MCF 10A (cell line): ENCODE results near the gene MROH2A. TPM values are rescaled to one million over a fixed set of nuclear protein-coding genes. Genes with fewer than 3 reads are reported as not detected.

Experiments
- BruUV-seq: library from RNA; stranded (reverse); fragments of 400-500 nt; replicated peaks from 2 replicates; lab custom pipeline; 2021; lab: Mats Ljungman, UMichigan
- CTCF ChIA-PET: fragments of 300-600 bp; sonication (Branson Sonifier 250); formaldehyde crosslinking; extraction: SDS; loops from one replicate; lab custom pipeline; 2021; ENCODE audit warnings: antibody characterized with exemption, inconsistent platforms; lab: Yijun Ruan, JAX
- POLR2A ChIA-PET: fragments of 300-600, 350-650 bp; sonication (Branson Sonifier 250); formaldehyde crosslinking; extraction: SDS; loops from one replicate; lab custom pipeline; 2020; ENCODE audit warnings: antibody characterized with exemption, inconsistent platforms; lab: Yijun Ruan, JAX
- DNase-seq: peaks from one replicate; pipeline ENCODE4 v3.0.0-alpha.2; 2018; ENCODE audit not compliant: unreplicated experiment
- H3K27ac Mint-ChIP-seq: one replicate; pipeline ENCODE4 v1.8.0; 2022; ENCODE audit warnings: mild to moderate bottlenecking, low read depth, mixed read lengths; ENCODE audit not compliant: unreplicated experiment
- H3K27me3 Mint-ChIP-seq: one replicate; pipeline ENCODE4 v1.8.0; 2022; ENCODE audit warnings: mixed read lengths; ENCODE audit not compliant: insufficient read depth, unreplicated experiment
- H3K36me3 Mint-ChIP-seq: one replicate; pipeline ENCODE4 v1.8.0; 2022; ENCODE audit warnings: mild to moderate bottlenecking, moderate library complexity, mixed read lengths; ENCODE audit not compliant: insufficient read depth, unreplicated experiment
- H3K4me1 Mint-ChIP-seq: one replicate; pipeline ENCODE4 v1.8.0; 2022; ENCODE audit warnings: mixed read lengths; ENCODE audit not compliant: insufficient read depth, unreplicated experiment
- H3K4me3 Mint-ChIP-seq: one replicate; pipeline ENCODE4 v1.8.0; 2022; ENCODE audit warnings: mild to moderate bottlenecking, moderate library complexity, mixed read lengths; ENCODE audit not compliant: unreplicated experiment
- H3K9me3 Mint-ChIP-seq: one replicate; pipeline ENCODE4 v1.8.0; 2022; ENCODE audit warnings: mixed read lengths; ENCODE audit not compliant: unreplicated experiment
- intact Hi-C: fragments of 100-400 bp; cut with micrococcal nuclease; formaldehyde crosslinking; loops from 2 replicates; pipeline ENCODE4 v1.14.1; 2022
- total RNA-seq: library from RNA; stranded (reverse); gene quantifications from 2 replicates; pipeline ENCODE4 v1.2.3, GENCODE V29; 2022
- TF ChIP-seq, protein P1 (sequence below): fragments of 200-600 bp; IDR thresholded peaks from one replicate; pipeline ENCODE4 v1.8.0; 2022; ENCODE audit warnings: antibody characterized with exemption, mild to moderate bottlenecking; ENCODE audit not compliant: unreplicated experiment

MROH2A gene
- total RNA-seq, 1 experiment from 2014 or later: not detected

- ChIA-PET POLR2A (interaction anchor here (0.6 kb wide), 1 partner anchor 46 kb away, joined by 3 read pairs; no protein-coding TSS in a partner anchor), CTCF (interaction anchor here (0.9 kb wide), 1 partner anchor 12 kb away, joined by 3 read pairs; no protein-coding TSS in a partner anchor)
- Mint-ChIP-seq H3K27ac (peak overlapping the region; percentile 50), H3K4me3 (no peak overlapping the region), H3K27me3 (no peaks in the 10 kb centered on the region), H3K4me1 (peaks cover 5% of the 10 kb centered on the region), H3K9me3 (no peaks in the 10 kb centered on the region), H3K36me3 (peaks cover 24% of the 10 kb centered on the region)
- intact Hi-C loops: no loop called here
- no peak for DNase-seq
- TF ChIP-seq, protein P1, sequence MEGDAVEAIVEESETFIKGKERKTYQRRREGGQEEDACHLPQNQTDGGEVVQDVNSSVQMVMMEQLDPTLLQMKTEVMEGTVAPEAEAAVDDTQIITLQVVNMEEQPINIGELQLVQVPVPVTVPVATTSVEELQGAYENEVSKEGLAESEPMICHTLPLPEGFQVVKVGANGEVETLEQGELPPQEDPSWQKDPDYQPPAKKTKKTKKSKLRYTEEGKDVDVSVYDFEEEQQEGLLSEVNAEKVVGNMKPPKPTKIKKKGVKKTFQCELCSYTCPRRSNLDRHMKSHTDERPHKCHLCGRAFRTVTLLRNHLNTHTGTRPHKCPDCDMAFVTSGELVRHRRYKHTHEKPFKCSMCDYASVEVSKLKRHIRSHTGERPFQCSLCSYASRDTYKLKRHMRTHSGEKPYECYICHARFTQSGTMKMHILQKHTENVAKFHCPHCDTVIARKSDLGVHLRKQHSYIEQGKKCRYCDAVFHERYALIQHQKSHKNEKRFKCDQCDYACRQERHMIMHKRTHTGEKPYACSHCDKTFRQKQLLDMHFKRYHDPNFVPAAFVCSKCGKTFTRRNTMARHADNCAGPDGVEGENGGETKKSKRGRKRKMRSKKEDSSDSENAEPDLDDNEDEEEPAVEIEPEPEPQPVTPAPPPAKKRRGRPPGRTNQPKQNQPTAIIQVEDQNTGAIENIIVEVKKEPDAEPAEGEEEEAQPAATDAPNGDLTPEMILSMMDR: no peak
- no TSS peak for BruUV-seq
These were observed 61.3 kb downstream of the MROH2A start for GRCh38 chr2:233839447-233839820.

- Mint-ChIP-seq H3K27me3 (no peaks in the 10 kb centered on the region), H3K4me1 (peaks cover 5% of the 10 kb centered on the region), H3K9me3 (no peaks in the 10 kb centered on the region), H3K4me3 (no peak overlapping the region), H3K27ac (no peak overlapping the region), H3K36me3 (peaks cover 24% of the 10 kb centered on the region)
- intact Hi-C loops: no loop called here
- TF ChIP-seq, protein P1: no peak
- no peak for DNase-seq
- POLR2A ChIA-PET: no interaction called here
- CTCF ChIA-PET: interaction anchor here (0.9 kb wide), 1 partner anchor 13 kb away, joined by 3 read pairs; no protein-coding TSS in a partner anchor
- BruUV-seq: no TSS peak
These were observed 62.4 kb downstream of the MROH2A start for GRCh38 chr2:233840520-233840919.

DNA sequence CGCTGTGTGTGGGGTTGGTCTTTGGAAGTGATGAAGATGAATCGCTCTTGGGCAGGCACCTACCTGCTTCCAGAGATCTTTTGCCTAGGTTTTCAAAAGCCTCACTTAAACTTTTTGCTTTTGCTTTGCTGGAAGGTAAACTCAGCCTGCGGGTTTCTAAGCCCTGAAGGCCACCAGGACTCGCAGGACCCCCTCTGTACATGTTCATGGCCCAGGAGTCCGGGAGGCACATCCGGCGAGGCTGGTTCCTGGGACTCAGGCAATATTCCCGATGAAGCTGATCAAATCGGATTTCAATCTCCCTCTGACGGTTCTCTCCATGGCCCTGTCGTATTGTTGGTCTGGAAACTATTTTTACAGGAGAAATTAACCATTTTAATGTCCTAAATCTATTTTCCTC lies 63.1 kb downstream of the MROH2A start:
- TF ChIP-seq, protein P1: no peak
- Mint-ChIP-seq H3K27me3 (no peaks in the 10 kb centered on the region), H3K9me3 (no peaks in the 10 kb centered on the region), H3K36me3 (peaks cover 24% of the 10 kb centered on the region), H3K4me3 (no peak overlapping the region), H3K4me1 (peaks cover 5% of the 10 kb centered on the region), H3K27ac (no peak overlapping the region)
- CTCF ChIA-PET: interaction anchor here (0.9 kb wide), 1 partner anchor 9 kb away, joined by 3 read pairs; no protein-coding TSS in a partner anchor
- intact Hi-C loops: no loop called here
- BruUV-seq: TSS peak; percentile 54
- no peak for DNase-seq
- POLR2A ChIA-PET: no interaction called here

- DNase-seq: no peak
- Mint-ChIP-seq H3K9me3 (no peaks in the 10 kb centered on the region), H3K36me3 (peaks cover 24% of the 10 kb centered on the region), H3K4me3 (no peak overlapping the region), H3K27me3 (no peaks in the 10 kb centered on the region), H3K4me1 (no peaks in the 10 kb centered on the region), H3K27ac (no peak overlapping the region)
- intact Hi-C loops: no loop called here
- CTCF ChIA-PET: interaction anchor here (1.1 to 1.2 kb wide), 2 partner anchors 11 to 14 kb away, joined by 3 to 6 read pairs; no protein-coding TSS in a partner anchor
- TF ChIP-seq, protein P1: no peak
- POLR2A ChIA-PET: no interaction called here
- no TSS peak for BruUV-seq
These were observed 66.1 kb downstream of the MROH2A start for GRCh38 chr2:233844064-233844807.
